Osteoblast (primary cell): Measurements from ENCODE around the gene ODAPH. TPM values are rescaled to one million over a fixed set of nuclear protein-coding genes. Genes with fewer than 3 reads are reported as not detected.

Experiments
- DNase-seq: peaks from one replicate; pipeline ENCODE4 v3.0.0; 2011; ENCODE audit warnings: low spot score, mixed read lengths; ENCODE audit not compliant: insufficient read length; ENCODE audit errors: missing footprints
- H2AFZ ChIP-seq: 2 replicates; pipeline ENCODE4 v1.6.0; 2011; ENCODE audit warnings: mild to moderate bottlenecking, low read length
- H3K27ac ChIP-seq: 2 replicates; pipeline ENCODE4 v1.5.1; 2011; ENCODE audit warnings: mild to moderate bottlenecking, low read depth, low read length, moderate library complexity
- H3K27me3 ChIP-seq: 2 replicates; pipeline ENCODE4 v1.6.0; 2012; ENCODE audit warnings: mild to moderate bottlenecking, control low read depth, inconsistent platforms, low read length, moderate library complexity; ENCODE audit not compliant: insufficient read depth
- H3K36me3 ChIP-seq: 2 replicates; pipeline ENCODE4 v1.5.1; 2011; ENCODE audit warnings: mild to moderate bottlenecking, low read length, control low read depth, moderate library complexity; ENCODE audit not compliant: insufficient read depth
- H3K4me1 ChIP-seq: 2 replicates; pipeline ENCODE4 v1.5.1; 2011; ENCODE audit warnings: mild to moderate bottlenecking, low read length, control low read depth, moderate library complexity; ENCODE audit not compliant: insufficient read depth
- H3K4me2 ChIP-seq: 2 replicates; pipeline ENCODE4 v1.6.0; 2011; ENCODE audit warnings: mild to moderate bottlenecking, low read length; ENCODE audit not compliant: insufficient read depth
- H3K4me3 ChIP-seq: fragments of 200-600 bp; sonication (generic); 3 replicates; pipeline ENCODE4 v1.5.1; 2012; ENCODE audit warnings: mild to moderate bottlenecking, low read length, inconsistent platforms; ENCODE audit not compliant: insufficient read depth
- H3K79me2 ChIP-seq: 2 replicates; pipeline ENCODE4 v1.6.0; 2012; ENCODE audit warnings: mild to moderate bottlenecking, low read length, control low read depth, inconsistent platforms; ENCODE audit not compliant: insufficient read depth
- H3K9me3 ChIP-seq: 2 replicates; pipeline ENCODE4 v1.5.1; 2011; ENCODE audit warnings: low read depth, low read length, control low read depth
- H4K20me1 ChIP-seq: 2 replicates; pipeline ENCODE4 v1.6.0; 2012; ENCODE audit warnings: mild to moderate bottlenecking, low read length, control low read depth; ENCODE audit not compliant: insufficient read depth
- total RNA-seq: library from RNA; depleted of rRNA; stranded (reverse); fragments of >200 nt; gene quantifications from 2 replicates; pipeline ENCODE4 v1.2.3, GENCODE V29; 2012
- TF ChIP-seq, protein P1 (sequence below): IDR thresholded peaks from 2 replicates; pipeline ENCODE4 v1.5.1; 2011; ENCODE audit warnings: mild to moderate bottlenecking, low read depth, low read length, moderate library complexity; ENCODE audit errors: extremely low read depth

Gene ODAPH
- total RNA-seq, 1 donor = not detected

DNA sequence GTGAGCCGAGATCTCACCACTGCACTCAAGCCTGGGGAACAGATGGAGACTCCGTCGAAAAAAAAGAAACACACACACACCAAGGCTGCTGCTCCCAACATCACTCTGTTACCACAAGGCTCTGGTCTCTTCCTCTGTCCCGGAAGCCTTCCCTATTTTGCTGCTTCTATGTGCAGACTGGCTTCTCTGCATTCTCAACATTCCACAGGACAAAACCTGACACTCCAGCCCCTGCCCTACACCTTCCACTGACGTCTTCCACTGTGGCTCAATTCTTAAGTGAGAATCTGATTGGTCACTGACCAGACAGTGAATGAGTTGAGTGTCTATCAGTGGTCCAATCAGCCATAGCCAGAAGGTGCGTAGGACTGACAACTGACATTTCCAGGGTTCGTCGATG, 5.9 kb downstream of the ODAPH start:
- Histone ChIP-seq H3K4me3 (no peak overlapping the region), H3K36me3 (no peaks in the 10 kb centered on the region), H3K27ac (no peak overlapping the region), H3K9me3 (no peaks in the 10 kb centered on the region), H3K79me2 (no peaks in the 10 kb centered on the region), H2AFZ (no peak overlapping the region), H3K4me1 (no peaks in the 10 kb centered on the region), H3K4me2 (no peak overlapping the region), H3K27me3 (peaks cover 2% of the 10 kb centered on the region), H4K20me1 (no peaks in the 10 kb centered on the region)
- TF ChIP-seq, protein P1, sequence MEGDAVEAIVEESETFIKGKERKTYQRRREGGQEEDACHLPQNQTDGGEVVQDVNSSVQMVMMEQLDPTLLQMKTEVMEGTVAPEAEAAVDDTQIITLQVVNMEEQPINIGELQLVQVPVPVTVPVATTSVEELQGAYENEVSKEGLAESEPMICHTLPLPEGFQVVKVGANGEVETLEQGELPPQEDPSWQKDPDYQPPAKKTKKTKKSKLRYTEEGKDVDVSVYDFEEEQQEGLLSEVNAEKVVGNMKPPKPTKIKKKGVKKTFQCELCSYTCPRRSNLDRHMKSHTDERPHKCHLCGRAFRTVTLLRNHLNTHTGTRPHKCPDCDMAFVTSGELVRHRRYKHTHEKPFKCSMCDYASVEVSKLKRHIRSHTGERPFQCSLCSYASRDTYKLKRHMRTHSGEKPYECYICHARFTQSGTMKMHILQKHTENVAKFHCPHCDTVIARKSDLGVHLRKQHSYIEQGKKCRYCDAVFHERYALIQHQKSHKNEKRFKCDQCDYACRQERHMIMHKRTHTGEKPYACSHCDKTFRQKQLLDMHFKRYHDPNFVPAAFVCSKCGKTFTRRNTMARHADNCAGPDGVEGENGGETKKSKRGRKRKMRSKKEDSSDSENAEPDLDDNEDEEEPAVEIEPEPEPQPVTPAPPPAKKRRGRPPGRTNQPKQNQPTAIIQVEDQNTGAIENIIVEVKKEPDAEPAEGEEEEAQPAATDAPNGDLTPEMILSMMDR = no peak
- DNase-seq = no peak

DNA sequence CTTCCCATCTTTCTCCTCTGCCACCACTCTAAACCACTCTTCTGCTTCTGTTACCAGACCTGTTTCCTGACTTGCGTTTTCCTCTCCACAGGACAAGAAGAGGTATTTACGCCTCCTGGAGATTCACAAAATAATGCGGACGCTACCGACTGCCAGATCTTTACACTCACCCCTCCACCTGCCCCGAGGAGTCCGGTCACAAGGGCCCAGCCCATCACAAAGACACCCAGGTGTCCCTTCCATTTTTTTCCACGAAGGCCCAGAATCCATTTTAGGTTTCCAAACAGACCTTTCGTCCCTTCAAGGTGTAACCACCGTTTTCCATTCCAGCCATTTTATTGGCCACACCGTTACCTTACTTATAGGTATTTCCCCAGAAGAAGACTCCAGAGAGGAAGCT, 8.2 kb downstream of the ODAPH start:
- no peak for DNase-seq
- Histone ChIP-seq H3K79me2 (no peaks in the 10 kb centered on the region), H3K27me3 (no peaks in the 10 kb centered on the region), H3K9me3 (no peaks in the 10 kb centered on the region), H3K4me1 (no peaks in the 10 kb centered on the region), H3K4me3 (no peak overlapping the region), H3K27ac (no peak overlapping the region), H4K20me1 (no peaks in the 10 kb centered on the region), H3K4me2 (no peak overlapping the region), H3K36me3 (no peaks in the 10 kb centered on the region), H2AFZ (no peak overlapping the region)
- TF ChIP-seq, protein P1 = no peak

DNA sequence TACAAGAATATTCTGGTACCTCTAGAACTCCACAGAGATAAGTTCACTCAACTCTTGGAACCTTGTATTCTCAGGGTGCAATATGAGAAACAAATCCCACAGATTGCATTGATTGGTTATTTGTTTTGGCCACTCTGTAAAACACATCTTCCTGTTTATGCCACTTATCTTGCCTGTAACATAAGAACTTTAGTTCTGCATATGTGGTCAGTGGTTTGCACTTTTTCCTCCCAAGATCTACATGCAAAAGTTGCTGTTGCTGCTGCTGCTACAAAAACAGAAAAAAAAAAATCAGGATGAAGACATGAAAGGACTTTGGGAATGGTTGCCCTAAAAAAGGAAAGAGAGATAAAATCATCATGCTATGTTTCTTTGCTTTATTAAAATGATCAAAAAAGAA, 9.6 kb downstream of the ODAPH start:
- no peak for DNase-seq
- no peaks in the 10 kb centered on the region for H3K4me1 ChIP-seq
- TF ChIP-seq, protein P1 = no peak
- H3K27ac ChIP-seq = no peak overlapping the region
- H4K20me1 ChIP-seq = no peaks in the 10 kb centered on the region
- no peak overlapping the region for H3K4me3 ChIP-seq
- no peaks in the 10 kb centered on the region for H3K27me3 ChIP-seq
- no peak overlapping the region for H2AFZ ChIP-seq
- H3K9me3 ChIP-seq = no peaks in the 10 kb centered on the region
- no peak overlapping the region for H3K4me2 ChIP-seq
- no peaks in the 10 kb centered on the region for H3K36me3 ChIP-seq
- no peaks in the 10 kb centered on the region for H3K79me2 ChIP-seq

DNA sequence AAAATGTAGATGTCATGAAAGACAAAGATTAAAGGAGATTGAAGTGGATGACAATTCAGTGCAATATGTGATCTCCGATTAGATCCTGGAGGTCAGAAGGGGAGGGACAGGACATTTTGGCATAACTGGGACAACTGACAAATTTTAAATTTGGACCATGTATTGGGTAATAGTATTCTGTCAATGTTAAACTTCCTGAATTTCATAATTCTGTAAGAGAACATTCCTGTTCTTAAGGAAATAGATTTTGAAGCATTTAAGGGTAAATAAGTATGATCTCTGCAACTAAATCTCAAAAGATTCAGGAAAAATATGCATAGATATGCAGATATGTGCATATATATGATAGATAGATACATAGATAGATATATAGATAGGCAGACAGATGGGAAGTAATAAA, 11.0 kb downstream of the ODAPH start:
- Histone ChIP-seq H3K27me3 (peaks cover 6% of the 10 kb centered on the region), H3K36me3 (no peaks in the 10 kb centered on the region), H3K4me3 (no peak overlapping the region), H4K20me1 (no peaks in the 10 kb centered on the region), H3K79me2 (no peaks in the 10 kb centered on the region), H3K4me1 (no peaks in the 10 kb centered on the region), H3K4me2 (no peak overlapping the region), H3K27ac (no peak overlapping the region), H3K9me3 (no peaks in the 10 kb centered on the region), H2AFZ (no peak overlapping the region)
- no peak for DNase-seq
- TF ChIP-seq, protein P1 = no peak
